HG03066 (cell line): ENCODE data around the gene IL17RA.
A peak's percentile ranks its signal among the peaks of the same experiment; 100 is the strongest.

ENCODE experiments used
- ATAC-seq: cut with Tn5 transposase; IDR thresholded peaks from one replicate; pipeline ENCODE4 v1.9.1; 2021; ENCODE audit warnings: low read depth; ENCODE audit not compliant: unreplicated experiment

Gene IL17RA

GRCh38 chr22:17149076-17149815 is 64.4 kb downstream of the IL17RA start:
- no peak for ATAC-seq

- ATAC-seq: no peak
These were observed 67.5 kb downstream of the IL17RA start for GRCh38 chr22:17152340-17152739.

- no peak for ATAC-seq
These were observed 68.2 kb downstream of the IL17RA start for GRCh38 chr22:17152971-17153370.

GRCh38 chr22:17155941-17156340 is 71.1 kb downstream of the IL17RA start:
- no peak for ATAC-seq

GRCh38 chr22:17157714-17158113 is 72.9 kb downstream of the IL17RA start:
- no peak for ATAC-seq

GRCh38 chr22:17158176-17158567 is 73.4 kb downstream of the IL17RA start:
- no peak for ATAC-seq

- peak; percentile 64 for ATAC-seq
These were observed 74.0 kb downstream of the IL17RA start, which contains the start of gene HDHD5 for GRCh38 chr22:17158568-17159503. TSS of gene HDHD5 (minus strand) at chr22:17159277. CDS start at chr22:17159251, 26 bp downstream.

- peak; percentile 30 for ATAC-seq
These were observed 74.7 kb downstream of the IL17RA start for GRCh38 chr22:17159504-17159951.

- ATAC-seq: no peak
These were observed 77.2 kb downstream of the IL17RA start for GRCh38 chr22:17161991-17162390.

GRCh38 chr22:17162731-17163130 is 77.9 kb downstream of the IL17RA start:
- no peak for ATAC-seq

GRCh38 chr22:17164392-17165024 is 79.7 kb downstream of the IL17RA start:
- ATAC-seq: no peak
